Ammon's horn (tissue), 1 donor: ENCODE measurements around the gene SMIM12.

Experiments used
- DNase-seq: peaks from one replicate; pipeline ENCODE4 v3.0.0-alpha.2; 2016; ENCODE audit warnings: low spot score

SMIM12 gene

GRCh38 chr1:34872133-34872503 lies 12.6 kb upstream of the SMIM12 start:
- DNase-seq, result peak; percentile 49

GRCh38 chr1:34871443-34872132 lies 12.0 kb upstream of the SMIM12 start:
- no peak for DNase-seq

- DNase-seq, result peak; percentile 56
Measured at GRCh38 chr1:34870395-34870794, 10.8 kb upstream of the SMIM12 start.

GRCh38 chr1:34869760-34870159 lies 10.2 kb upstream of the SMIM12 start:
- no peak for DNase-seq

GRCh38 chr1:34868230-34869049 lies 8.9 kb upstream of the SMIM12 start:
- DNase-seq, result no peak

GRCh38 chr1:34867415-34867814 lies 7.9 kb upstream of the SMIM12 start:
- peak; percentile 48 for DNase-seq

GRCh38 chr1:34866762-34867109 lies 7.2 kb upstream of the SMIM12 start:
- DNase-seq, result no peak

- peak; percentile 72 for DNase-seq
Measured at GRCh38 chr1:34865981-34866761, 6.6 kb upstream of the SMIM12 start.

- no peak for DNase-seq
Measured at GRCh38 chr1:34865573-34865972, 6.0 kb upstream of the SMIM12 start.

GRCh38 chr1:34864759-34865158 lies 5.2 kb upstream of the SMIM12 start:
- no peak for DNase-seq

- DNase-seq, result no peak
Measured at GRCh38 chr1:34863501-34863900, 4.0 kb upstream of the SMIM12 start.

GRCh38 chr1:34858901-34859445 lies 576 bp downstream of the SMIM12 start:
- no peak for DNase-seq

GRCh38 chr1:34856697-34857096 lies 2.9 kb downstream of the SMIM12 start:
- DNase-seq, result no peak

- peak; percentile 95 for DNase-seq
Measured at GRCh38 chr1:34852677-34853217, 6.8 kb downstream of the SMIM12 start.

- no peak for DNase-seq
Measured at GRCh38 chr1:34851431-34852105, 8.0 kb downstream of the SMIM12 start.

- DNase-seq, result no peak
Measured at GRCh38 chr1:34850382-34850781, 9.2 kb downstream of the SMIM12 start.

GRCh38 chr1:34847094-34847493 lies 12.5 kb downstream of the SMIM12 start:
- no peak for DNase-seq

- no peak for DNase-seq
Measured at GRCh38 chr1:34846265-34846664, 13.3 kb downstream of the SMIM12 start.

GRCh38 chr1:34845131-34845901 lies 14.2 kb downstream of the SMIM12 start:
- no peak for DNase-seq

GRCh38 chr1:34844252-34844634 lies 15.3 kb downstream of the SMIM12 start:
- no peak for DNase-seq
